IPS-18c (cell line): ENCODE measurements around the gene KIF5A.
A peak's percentile ranks its signal among the peaks of the same experiment; 100 is the strongest.

Experiments
- H3K4me3 ChIP-seq: 2 replicates; pipeline ENCODE4 v1.7.0; 2013; ENCODE audit warnings: low read depth, mild to moderate bottlenecking, low read length, moderate library complexity; ENCODE audit not compliant: insufficient read depth
- H3K9me3 ChIP-seq: one replicate; pipeline ENCODE4 v1.6.1; 2013; ENCODE audit warnings: mild to moderate bottlenecking, low read length, moderate library complexity; ENCODE audit not compliant: control insufficient read depth, insufficient read depth

The KIF5A gene

DNA sequence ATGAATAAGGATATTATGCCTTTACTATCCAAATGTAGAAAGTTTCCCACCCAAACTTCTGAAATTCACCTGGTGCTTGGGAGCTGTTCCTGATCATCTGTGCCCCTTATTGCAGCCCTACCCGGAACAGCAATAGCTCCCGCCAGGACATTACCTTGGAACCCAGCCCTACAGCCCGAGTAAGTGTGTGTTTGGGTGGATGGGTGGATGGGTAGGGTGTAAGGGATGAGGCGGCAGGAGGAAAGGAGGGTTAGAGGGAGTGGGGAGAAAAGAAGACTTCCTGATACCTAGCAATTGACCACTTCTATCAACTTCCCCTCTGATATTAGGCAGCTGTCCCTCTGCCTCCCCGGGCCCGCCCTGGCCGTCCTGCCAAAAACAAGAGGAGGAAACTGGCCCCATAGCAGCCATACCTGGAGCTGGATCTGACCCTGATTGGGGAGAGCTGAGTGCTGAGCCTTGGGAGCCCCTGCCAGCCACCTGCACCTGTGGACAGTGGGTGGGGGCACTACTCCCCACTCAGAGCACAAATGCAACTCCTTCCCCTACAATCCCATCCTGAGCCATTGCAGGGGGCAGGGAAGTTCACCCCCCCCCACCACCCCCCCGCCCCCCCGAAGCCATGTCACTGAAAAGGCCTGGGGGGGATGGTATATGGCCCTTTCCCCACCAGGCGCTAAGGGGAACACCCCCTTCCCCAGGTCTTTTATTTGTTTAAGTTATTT lies 20.9 kb upstream of the KIF5A start:
- Histone ChIP-seq H3K9me3 (no peaks in the 10 kb centered on the region), H3K4me3 (no peak overlapping the region)

DNA sequence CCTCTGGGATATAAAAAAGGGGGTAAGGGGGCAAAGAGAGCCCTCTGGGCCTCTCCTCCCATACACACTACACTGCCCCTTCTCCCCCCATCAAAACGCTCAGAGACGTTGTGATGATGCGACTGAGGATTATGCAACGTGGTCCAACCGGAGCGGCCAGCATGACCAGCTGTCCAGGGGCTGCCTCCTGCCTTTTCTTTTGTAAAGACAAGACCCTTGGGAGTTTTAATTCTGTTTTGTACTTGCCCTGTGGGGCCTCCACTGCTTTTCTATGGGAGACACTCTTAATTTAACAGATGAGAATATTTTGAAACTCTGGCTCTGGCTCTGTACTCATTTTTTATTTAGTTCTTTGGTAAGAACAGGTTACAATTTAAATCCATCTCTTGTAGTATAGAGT lies 20.0 kb upstream of the KIF5A start:
- Histone ChIP-seq H3K4me3 (no peak overlapping the region), H3K9me3 (no peaks in the 10 kb centered on the region)

DNA sequence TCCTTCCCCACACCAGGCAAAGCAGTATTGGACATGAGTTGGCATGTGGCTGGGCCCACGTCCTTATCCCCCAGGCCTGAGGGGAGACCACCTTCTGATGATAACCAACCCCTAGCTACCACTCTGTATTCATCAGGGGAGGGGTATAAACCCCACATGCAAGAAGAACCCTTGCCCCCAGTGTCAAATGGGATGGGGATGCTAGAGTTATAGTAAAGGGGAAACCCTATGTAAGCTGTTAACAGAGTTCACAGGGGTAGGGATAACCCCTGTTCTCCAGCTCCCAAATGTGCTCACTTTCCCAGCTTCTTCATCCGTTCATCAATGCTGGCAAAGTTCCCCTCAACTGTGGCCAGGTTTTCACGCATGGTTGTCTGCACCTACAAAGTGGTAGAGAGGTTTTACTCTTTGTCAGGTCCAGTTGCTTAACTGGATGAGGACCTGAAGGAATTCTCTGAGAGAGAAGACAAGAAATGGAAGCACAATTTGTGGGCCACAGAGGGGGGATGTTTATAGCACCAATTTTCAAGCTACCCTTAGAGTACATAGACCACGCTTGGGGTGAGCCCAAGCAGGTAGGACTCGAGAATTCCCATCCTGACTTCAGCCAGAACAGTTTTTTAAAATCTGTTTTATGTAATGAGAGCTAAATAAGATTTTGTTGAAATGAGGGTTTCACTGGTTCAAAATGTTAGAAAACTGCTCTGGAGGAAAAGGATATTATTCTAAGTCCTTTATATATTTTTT lies 19.3 kb upstream of the KIF5A start:
- Histone ChIP-seq H3K9me3 (no peaks in the 10 kb centered on the region), H3K4me3 (no peak overlapping the region)

DNA sequence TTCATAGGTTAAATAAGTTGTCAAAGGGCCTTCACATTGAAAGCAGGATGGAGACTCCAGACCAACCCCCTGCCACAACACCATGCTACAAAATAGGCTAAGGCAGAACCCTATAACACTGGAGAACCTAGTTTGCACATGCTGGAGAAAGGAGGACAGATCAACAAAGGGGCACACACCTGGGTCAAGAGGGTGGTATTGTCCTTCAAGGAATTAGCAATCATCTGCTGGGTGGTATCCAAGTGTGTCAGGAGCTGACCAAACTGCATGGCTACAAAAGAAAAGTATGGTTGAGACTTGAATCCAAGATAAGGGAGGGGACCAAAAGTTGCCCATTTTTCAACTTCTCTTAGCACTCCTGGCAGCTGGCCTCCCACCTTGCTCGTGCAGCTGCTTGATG lies 18.0 kb upstream of the KIF5A start:
- Histone ChIP-seq H3K4me3 (no peak overlapping the region), H3K9me3 (no peaks in the 10 kb centered on the region)

DNA sequence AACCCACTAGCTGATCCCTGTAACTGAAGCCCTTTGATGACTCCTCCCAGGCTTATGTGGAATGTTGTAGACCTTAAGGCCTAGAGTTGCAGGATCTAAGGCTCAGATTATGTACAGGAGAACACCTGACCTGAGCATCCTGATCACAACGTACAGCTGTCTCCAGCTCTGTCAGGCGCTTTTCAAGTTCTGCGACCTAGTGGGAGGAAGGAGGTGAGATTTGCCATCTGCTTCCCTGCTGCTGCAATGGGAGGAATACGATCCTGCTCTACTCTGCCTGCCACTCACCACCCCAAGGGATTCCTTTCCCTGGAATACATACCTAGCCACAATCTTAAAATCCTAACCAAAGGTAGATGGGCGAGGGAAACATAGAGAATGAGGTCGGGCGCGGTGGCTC lies 16.7 kb upstream of the KIF5A start:
- no peak overlapping the region for H3K4me3 ChIP-seq
- H3K9me3 ChIP-seq: no peaks in the 10 kb centered on the region

DNA sequence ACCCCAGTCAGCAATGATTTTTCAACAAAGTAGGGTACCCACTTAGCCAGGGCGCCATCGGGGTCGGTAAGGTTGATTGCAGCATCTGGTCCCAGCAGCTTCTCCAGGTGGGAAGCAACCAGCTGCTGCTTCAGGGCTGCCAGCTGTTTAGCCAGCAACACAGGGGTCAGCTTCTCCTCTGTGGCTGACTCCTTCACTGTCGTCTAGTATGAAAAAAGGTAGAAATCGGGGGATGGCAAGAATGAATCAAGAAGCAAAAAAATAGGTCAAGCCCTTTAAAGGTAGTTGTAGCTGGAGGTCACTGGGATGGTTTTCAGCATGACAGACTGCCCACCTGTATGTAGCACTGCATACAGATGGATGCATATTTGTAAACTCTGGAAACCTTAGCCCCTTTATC lies 15.6 kb upstream of the KIF5A start:
- Histone ChIP-seq H3K9me3 (no peaks in the 10 kb centered on the region), H3K4me3 (no peak overlapping the region)

DNA sequence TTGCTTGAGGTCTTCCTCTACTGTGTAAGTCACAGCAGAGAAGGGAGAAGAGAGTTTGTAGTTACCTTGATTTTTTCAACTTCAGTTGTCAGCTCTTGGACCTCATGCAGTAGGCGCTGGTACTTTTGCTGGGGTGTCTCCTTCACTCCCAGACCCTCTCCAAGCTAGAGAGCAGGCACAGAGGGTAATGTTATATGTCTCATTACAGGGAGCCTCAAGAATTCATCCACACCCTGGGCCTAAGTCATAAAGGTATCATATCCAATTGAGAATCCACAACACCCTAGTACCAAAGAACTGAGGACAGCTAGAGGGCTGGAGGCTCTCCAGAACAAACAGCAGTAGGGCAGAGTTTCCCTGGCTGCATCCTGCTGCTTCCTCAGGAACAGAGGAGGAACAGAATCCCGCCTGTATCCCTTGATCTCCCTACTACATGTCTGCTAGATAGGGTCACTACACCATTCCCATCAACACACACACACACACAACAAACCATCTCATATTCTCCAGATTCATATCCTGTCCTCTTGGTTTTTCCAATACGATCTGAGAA lies 14.8 kb upstream of the KIF5A start:
- Histone ChIP-seq H3K9me3 (no peaks in the 10 kb centered on the region), H3K4me3 (no peak overlapping the region)

DNA sequence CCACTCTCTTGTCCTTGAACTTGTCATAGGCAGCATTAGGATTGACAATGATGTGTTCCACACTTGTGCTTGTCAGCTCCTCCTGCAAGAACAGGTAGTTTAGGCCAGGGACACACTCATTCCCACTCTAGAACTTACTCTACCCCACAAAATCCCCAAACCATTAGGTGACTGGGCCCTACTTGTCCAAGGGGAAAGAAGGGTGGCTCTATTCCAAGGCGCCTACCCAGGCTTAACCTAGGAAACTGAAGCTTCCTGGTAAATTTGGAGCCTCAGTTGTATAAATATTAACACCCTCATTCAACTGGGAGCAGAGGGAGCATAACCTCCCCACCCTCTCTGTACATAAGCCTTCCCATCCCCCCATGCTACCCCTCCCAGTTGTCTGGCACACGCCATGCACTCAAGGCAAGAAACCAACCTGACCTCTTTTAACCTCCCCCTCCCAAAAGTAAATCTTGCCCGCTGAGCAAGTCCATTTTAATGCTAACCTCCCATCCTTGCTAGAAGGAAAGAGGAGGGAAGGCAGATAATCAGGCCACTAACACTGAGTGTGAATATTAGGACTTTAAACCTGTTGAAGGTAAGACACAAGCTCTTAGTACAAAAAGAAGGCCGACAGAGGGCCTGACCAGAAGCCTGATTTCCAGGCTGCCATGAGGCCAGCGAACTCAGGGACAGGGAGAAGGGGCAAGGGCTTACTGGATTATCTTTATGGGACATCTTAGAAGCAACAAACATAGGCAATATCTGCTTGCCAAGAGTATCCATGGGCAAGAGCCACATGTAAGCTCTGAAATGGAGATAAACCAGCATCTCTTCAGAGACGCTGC lies 13.9 kb upstream of the KIF5A start:
- H3K4me3 ChIP-seq: no peak overlapping the region
- no peaks in the 10 kb centered on the region for H3K9me3 ChIP-seq

DNA sequence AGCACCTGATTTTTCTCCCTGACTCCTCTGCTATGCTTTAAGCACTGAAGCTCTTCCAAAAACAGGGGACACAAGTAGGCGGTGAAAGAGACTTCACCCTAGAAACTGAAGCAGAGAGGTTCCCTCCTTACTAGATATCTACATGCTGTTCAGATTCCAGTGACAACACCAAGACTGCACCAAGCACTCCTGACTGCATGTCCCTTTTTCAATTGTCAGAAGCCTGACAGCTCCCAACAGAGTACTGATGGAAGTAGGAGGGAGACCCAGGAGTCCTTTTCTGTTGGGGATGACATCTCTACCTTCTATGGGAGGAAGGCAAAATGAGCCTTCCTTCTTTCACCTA lies 13.3 kb upstream of the KIF5A start:
- no peaks in the 10 kb centered on the region for H3K9me3 ChIP-seq
- H3K4me3 ChIP-seq: no peak overlapping the region

DNA sequence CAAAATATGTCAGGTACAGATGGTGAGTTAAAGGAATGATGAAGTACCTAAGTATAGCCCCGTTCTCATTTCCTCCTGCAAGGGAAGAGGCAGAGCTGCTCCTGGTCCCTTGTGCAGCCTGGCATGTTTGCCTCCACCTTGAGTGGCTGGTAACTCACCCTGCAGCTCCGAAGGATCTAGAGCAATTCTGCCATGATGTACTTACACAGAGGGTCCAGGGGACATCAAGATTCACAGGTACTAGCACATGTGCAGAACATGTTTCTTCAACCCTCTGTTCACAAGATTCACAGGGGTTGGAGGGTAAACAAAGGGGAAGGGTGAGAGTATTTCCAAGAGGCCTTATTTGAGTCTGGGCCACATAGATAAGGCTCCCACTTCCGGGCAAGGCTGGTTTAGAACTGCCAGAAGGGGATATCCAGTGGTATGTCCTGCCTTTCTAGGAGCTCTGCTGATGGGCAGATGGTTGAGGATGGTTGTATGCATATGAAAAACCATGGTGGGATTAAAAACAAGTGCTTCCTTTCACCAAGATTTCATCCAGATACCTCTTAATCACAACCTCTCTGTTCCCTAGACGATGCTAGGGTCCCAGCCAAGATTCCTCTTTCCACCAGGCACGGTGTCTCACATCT lies 10.6 kb upstream of the KIF5A start:
- no peak overlapping the region for H3K4me3 ChIP-seq

DNA sequence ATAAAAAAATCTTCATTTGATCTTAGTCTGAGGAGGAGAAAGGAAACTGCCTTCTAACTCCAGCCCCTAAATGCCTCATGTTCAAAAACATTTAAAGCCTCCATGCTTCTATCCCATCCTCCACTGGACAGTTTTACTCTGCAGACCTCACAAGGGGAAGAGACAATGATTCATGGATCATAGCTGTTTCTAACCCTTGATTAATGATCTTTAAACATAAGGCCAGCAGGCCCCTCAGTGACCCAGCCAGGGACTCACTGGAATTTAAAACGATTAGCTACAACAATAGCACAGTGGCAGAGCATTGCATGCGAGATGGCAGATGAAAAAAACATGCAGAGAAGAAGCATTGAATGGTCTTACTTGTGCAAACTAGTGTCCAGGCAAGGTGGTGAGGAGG lies 8.8 kb upstream of the KIF5A start:
- Histone ChIP-seq H3K9me3 (no peaks in the 10 kb centered on the region), H3K4me3 (no peak overlapping the region)

More for the DNA sequence above, 10.6 kb upstream of the KIF5A start:
- no peaks in the 10 kb centered on the region for H3K9me3 ChIP-seq

DNA sequence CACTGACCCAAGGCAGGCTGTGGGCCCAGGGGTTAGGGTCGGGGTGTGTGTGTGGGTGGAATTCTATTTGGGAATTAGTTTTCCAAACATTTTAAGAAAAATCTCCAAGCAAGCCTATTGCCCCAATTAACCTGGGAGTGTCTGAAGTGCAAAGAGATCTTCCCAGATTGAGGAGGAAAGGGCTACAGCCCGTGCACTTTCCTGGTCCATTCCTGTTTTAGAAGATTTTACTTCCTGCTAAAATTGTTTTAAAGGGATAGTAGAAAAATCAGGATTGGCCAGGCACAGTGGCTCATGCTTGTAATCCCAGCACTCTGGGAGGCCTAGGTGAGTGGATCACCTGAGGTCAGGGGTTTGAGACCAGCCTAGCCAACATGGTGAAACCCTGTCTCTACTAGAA lies 8.1 kb upstream of the KIF5A start:
- Histone ChIP-seq H3K9me3 (no peaks in the 10 kb centered on the region), H3K4me3 (no peak overlapping the region)

DNA sequence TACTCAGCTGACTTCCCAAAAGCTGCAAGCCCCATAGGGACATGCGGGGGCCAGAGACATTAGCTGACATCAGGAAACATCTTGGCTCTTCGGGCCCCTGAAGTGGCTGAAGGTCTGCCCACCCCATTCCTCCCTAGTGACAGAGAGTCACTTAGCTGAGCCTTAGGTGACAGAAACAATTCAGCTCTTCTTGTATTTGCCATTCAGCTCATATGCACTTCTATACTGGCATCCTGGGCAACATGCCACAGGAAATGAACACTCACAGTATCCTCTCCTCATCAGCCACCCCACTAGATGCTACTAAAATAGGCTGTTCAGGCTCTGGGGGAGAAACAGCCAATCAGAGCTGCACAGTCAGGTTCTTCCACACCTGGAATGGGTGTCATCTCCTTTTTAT lies 6.3 kb upstream of the KIF5A start:
- no peaks in the 10 kb centered on the region for H3K9me3 ChIP-seq
- no peak overlapping the region for H3K4me3 ChIP-seq

DNA sequence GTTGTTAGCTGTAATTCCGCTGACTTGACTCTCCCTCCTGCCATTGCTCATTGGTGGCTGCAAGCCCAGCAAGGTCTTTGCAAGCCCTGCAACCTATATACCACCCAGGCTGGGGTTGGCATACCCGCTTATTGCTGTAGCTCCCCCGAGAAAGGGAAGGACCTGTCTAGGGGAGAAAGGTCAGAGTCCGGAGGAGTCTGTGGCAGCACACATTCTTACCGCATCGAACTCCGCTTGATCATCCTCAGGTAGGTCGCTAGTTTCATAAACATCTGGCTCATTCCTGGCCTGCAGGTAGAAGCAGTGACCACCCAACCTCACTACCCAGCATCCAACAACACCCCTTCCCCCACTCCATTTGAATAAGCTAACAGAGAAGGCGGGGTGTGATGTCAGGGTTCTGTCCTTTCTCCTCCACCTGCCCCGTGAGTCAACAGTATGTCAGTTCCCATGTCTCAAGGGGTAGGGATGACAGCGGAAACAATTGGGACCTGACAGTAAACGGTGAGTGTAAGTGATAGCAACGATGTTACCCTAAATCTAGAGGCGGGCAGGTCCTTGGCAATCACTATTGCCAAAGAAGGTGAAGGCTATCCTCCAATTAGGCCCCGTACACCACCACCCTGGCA lies 3.9 kb upstream of the KIF5A start:
- Histone ChIP-seq H3K4me3 (peak overlapping the region; percentile 88), H3K9me3 (no peaks in the 10 kb centered on the region)

DNA sequence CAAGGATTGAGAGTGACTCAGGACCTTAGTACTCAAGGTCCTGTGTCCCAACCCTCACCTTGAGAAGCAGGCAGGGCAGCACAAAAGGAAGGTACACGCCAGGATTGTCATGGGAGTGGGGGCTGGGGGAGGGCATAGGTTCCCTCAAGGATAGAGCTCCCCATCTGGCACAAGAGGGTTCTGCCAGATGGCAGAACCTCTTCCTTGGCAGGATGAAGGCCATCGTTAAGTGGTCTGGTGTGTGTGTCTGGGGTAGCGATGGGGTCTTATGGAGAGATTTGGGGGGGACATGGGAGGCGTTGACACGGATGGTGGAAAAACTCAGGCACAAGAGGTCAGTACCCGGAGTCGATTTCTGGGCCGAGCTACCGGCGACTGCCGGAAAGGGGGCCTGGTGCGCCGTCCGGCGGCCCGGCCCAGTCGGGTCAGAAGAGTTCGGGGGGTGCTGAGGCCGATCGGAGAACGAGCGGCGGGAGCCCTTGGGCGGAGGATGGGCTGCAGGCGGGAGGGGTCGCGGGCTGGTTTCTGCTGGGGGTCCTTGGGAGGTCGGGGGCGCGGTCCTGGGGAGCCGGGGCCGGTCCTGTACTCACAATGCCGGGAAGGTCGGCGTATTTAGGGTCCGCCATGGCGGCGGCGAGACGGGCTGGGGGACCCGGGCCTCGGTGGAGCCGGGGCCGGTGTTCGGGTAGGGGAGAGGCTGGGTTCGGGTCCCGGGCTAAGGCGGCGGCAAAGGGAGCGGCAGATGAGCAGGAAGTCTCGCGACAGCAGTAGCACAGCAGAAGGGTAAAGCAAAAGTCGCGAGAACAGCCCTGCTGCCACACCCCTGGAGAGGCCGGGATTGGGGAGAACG lies 3.2 kb upstream of the KIF5A start, which contains the start of gene DCTN2:
TSS of gene DCTN2 (minus strand) at position 755 of the 850 bp plus-strand sequence. CDS start at position 626, 129 bp downstream.
- H3K9me3 ChIP-seq: no peaks in the 10 kb centered on the region
- peak within 1 kb of the TSS; percentile 88 for H3K4me3 ChIP-seq
